ENCODE results near the gene WWOX. TPM values are rescaled to one million over a fixed set of nuclear protein-coding genes. Genes with fewer than 3 reads are reported as not detected.

WWOX gene
- polyA plus RNA-seq, 1 donor from 2014 or later = 25.6 TPM

GRCh38 chr16:79073566-79073965 lies 974.1 kb downstream of the WWOX start:
- Histone ChIP-seq H3K27me3 (ENCODE audit: insufficient read depth, low read depth, low read length) (no peaks in the 10 kb centered on the region), H3K36me3 (ENCODE audit: insufficient read depth, low read length) (no peaks in the 10 kb centered on the region), H2AFZ (ENCODE audit: low read depth, low read length) (no peak overlapping the region), H3K79me2 (replicated peaks; ENCODE audit: insufficient read depth, low read length) (no peaks in the 10 kb centered on the region), H3K4me2 (ENCODE audit: low read length) (no peak overlapping the region), H3K9ac (ENCODE audit: low read length) (no peak overlapping the region), H3F3A (ENCODE audit: insufficient read depth, low read length, poor library complexity, severe bottlenecking) (no peaks in the 10 kb centered on the region), H3K4me3 (ENCODE audit: low read length) (no peak overlapping the region), H3K27ac (ENCODE audit: low read length) (no peak overlapping the region), H4K20me1 (ENCODE audit: insufficient read depth) (no peaks in the 10 kb centered on the region), H3K9me2 (ENCODE audit: insufficient read depth, low read length) (no peaks in the 10 kb centered on the region), H3K9me3 (ENCODE audit: low read length) (no peaks in the 10 kb centered on the region)
- TF ChIP-seq POLR2AphosphoS5 (IDR thresholded peaks at IDR 0.05) = no peak
- no peak for TF ChIP-seq CTCF (IDR thresholded peaks at IDR 0.05; ENCODE audit: poor library complexity, severe bottlenecking)
- no peak for TF ChIP-seq SMC3 (conservative IDR thresholded peaks at IDR 0.05; ENCODE audit: poor library complexity)
- TF ChIP-seq TAF1 (IDR thresholded peaks at IDR 0.05; ENCODE audit: low read depth) = no peak
- no peak for TF ChIP-seq MXI1 (conservative IDR thresholded peaks at IDR 0.05; ENCODE audit: poor library complexity, severe bottlenecking)
- no peak for TF ChIP-seq EP300 (conservative IDR thresholded peaks at IDR 0.05; ENCODE audit: poor library complexity, severe bottlenecking)

GRCh38 chr16:79074541-79074940 lies 975.1 kb downstream of the WWOX start:
- TF ChIP-seq, protein P1, sequence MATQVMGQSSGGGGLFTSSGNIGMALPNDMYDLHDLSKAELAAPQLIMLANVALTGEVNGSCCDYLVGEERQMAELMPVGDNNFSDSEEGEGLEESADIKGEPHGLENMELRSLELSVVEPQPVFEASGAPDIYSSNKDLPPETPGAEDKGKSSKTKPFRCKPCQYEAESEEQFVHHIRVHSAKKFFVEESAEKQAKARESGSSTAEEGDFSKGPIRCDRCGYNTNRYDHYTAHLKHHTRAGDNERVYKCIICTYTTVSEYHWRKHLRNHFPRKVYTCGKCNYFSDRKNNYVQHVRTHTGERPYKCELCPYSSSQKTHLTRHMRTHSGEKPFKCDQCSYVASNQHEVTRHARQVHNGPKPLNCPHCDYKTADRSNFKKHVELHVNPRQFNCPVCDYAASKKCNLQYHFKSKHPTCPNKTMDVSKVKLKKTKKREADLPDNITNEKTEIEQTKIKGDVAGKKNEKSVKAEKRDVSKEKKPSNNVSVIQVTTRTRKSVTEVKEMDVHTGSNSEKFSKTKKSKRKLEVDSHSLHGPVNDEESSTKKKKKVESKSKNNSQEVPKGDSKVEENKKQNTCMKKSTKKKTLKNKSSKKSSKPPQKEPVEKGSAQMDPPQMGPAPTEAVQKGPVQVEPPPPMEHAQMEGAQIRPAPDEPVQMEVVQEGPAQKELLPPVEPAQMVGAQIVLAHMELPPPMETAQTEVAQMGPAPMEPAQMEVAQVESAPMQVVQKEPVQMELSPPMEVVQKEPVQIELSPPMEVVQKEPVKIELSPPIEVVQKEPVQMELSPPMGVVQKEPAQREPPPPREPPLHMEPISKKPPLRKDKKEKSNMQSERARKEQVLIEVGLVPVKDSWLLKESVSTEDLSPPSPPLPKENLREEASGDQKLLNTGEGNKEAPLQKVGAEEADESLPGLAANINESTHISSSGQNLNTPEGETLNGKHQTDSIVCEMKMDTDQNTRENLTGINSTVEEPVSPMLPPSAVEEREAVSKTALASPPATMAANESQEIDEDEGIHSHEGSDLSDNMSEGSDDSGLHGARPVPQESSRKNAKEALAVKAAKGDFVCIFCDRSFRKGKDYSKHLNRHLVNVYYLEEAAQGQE (IDR thresholded peaks at IDR 0.05; ENCODE audit: borderline replicate concordance) = no peak
- TF ChIP-seq MXI1 (conservative IDR thresholded peaks at IDR 0.05; ENCODE audit: poor library complexity, severe bottlenecking) (no peak), EZH2 (IDR thresholded peaks at IDR 0.05; ENCODE audit: borderline replicate concordance, insufficient read depth, low read length, poor library complexity, severe bottlenecking) (no peak), RAD21 (conservative IDR thresholded peaks at IDR 0.05) (no peak), TAF1 (IDR thresholded peaks at IDR 0.05; ENCODE audit: low read depth) (no peak), EP300 (conservative IDR thresholded peaks at IDR 0.05; ENCODE audit: poor library complexity, severe bottlenecking) (no peak), POLR2AphosphoS5 (IDR thresholded peaks at IDR 0.05) (no peak), SMC3 (conservative IDR thresholded peaks at IDR 0.05; ENCODE audit: poor library complexity) (no peak), CTCF (IDR thresholded peaks at IDR 0.05; ENCODE audit: poor library complexity, severe bottlenecking) (no peak)
- Histone ChIP-seq H3K9me2 (ENCODE audit: insufficient read depth, low read length) (no peaks in the 10 kb centered on the region), H3F3A (ENCODE audit: insufficient read depth, low read length, poor library complexity, severe bottlenecking) (no peaks in the 10 kb centered on the region), H3K36me3 (ENCODE audit: insufficient read depth, low read length) (no peaks in the 10 kb centered on the region), H2AFZ (ENCODE audit: low read depth, low read length) (no peak overlapping the region), H4K20me1 (ENCODE audit: insufficient read depth) (no peaks in the 10 kb centered on the region), H3K9me3 (ENCODE audit: low read length) (no peaks in the 10 kb centered on the region), H3K9ac (ENCODE audit: low read length) (no peak overlapping the region), H3K79me2 (replicated peaks; ENCODE audit: insufficient read depth, low read length) (no peaks in the 10 kb centered on the region), H3K27ac (ENCODE audit: low read length) (no peak overlapping the region), H3K4me2 (ENCODE audit: low read length) (no peak overlapping the region), H3K4me3 (ENCODE audit: low read length) (no peak overlapping the region), H3K27me3 (ENCODE audit: insufficient read depth, low read depth, low read length) (no peaks in the 10 kb centered on the region)

Measured in neural cell (in vitro differentiated cells).